ENCODE data around the gene CPED1.

Gene CPED1

DNA sequence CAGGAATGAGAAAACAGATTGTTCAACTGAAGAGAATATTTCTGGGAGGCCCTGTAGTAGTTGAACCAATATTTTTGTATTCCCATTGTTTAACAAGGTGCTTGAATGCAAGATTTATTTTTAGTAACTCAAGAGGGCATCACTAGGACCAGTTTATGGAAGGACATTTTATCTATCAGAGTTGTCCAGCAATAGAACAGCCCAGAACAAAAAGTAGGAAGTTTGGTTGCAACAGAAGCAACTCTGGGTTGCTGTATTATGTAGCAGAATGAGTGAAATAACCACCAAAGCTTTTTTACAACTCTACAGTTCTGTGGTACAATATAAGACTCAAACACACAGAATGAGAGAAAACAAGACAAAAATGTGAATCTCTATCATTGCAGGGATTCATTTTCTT lies 34.7 kb downstream of the CPED1 start:
- no peak for TF ChIP-seq CTCF (IDR thresholded peaks at IDR 0.05; ENCODE audit: low read depth, low read length)
- DNase-seq (ENCODE audit: low read depth in 2 of 2), result no peak

DNA sequence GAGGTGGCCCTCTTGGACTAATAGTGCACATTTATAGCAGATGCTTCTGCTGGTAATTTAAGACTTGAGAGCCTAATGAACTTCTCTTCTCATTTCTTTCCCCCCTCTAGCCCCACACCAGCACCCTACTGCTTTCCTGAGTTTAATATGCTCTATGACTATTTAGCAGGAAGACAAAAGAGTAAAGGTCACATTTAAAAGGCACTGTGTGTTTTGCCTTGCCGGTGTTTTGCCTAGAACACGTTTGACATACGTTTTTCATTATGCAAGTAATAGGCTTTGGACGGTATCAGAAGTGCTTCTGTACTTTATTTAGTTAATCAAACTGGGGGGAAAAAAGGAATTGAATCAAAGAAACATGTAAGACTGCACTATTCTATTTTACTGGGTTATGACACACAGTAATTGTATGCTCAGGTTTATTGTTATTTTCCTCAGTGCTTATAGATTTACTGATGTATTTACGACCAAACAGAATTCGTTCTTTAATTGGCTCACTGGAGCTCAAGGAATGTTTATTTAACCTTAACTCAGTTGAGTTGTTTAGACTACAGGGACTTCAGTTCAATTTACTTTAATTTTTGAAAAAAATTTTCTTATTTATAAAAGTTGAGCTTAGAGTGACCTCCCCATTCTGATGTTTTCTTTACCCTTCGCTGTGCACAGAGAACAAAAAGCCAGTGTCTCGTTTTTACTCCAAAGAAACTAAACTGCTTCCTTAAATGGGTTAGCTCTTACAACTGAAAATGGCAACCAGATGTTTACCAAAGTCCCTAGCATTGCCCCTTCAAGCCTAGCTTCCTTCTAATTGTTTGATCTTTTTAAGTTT lies 35.4 kb downstream of the CPED1 start:
- DNase-seq (ENCODE audit: low read depth in 2 of 2), result no peak
- no peak for TF ChIP-seq CTCF (IDR thresholded peaks at IDR 0.05; ENCODE audit: low read depth, low read length)
- H3K4me3 ChIP-seq (replicated peaks in 1 of 2; ENCODE audit: low read depth in 2 of 2, low read length in 2 of 2), result no peak overlapping the region

More for the DNA sequence above, 34.7 kb downstream of the CPED1 start:
- no peak overlapping the region for H3K4me3 ChIP-seq (replicated peaks in 1 of 2; ENCODE audit: low read depth in 2 of 2, low read length in 2 of 2)

DNA sequence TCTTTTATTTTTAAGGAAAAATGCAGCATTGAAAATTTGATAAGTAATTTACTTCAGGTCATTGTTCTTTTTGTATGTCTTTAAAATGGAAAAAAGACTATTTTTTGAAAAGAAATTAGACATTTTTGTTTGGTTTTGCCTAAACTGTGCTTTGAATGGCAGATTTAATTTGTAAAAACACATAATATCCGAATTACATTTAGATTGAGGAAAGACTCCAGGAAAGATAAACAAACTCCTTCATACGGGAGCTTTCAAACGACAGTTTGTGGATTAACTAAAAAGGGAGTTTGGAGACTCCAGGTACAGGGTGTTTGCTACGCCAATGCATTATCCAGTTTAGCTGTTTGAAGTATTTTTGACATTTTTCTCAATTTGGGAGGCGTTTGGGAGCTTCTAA lies 36.1 kb downstream of the CPED1 start:
- DNase-seq (ENCODE audit: low read depth in 2 of 2), result no peak
- H3K4me3 ChIP-seq (replicated peaks in 1 of 2; ENCODE audit: low read depth in 2 of 2, low read length in 2 of 2), result no peak overlapping the region
- no peak for TF ChIP-seq CTCF (IDR thresholded peaks at IDR 0.05; ENCODE audit: low read depth, low read length)

GRCh38 chr7:121026159-121026558 lies 37.6 kb downstream of the CPED1 start:
- no peak for DNase-seq (ENCODE audit: low read depth in 2 of 2)
- no peak for TF ChIP-seq CTCF (IDR thresholded peaks at IDR 0.05; ENCODE audit: low read depth, low read length)
- no peak overlapping the region for H3K4me3 ChIP-seq (replicated peaks in 1 of 2; ENCODE audit: low read depth in 2 of 2, low read length in 2 of 2)

- H3K4me3 ChIP-seq (replicated peaks in 1 of 2; ENCODE audit: low read depth in 2 of 2, low read length in 2 of 2), result no peak overlapping the region
- no peak for TF ChIP-seq CTCF (IDR thresholded peaks at IDR 0.05; ENCODE audit: low read depth, low read length)
- DNase-seq (ENCODE audit: low read depth in 2 of 2), result no peak
Observed at GRCh38 chr7:121026577-121027111, 38.1 kb downstream of the CPED1 start.

DNA sequence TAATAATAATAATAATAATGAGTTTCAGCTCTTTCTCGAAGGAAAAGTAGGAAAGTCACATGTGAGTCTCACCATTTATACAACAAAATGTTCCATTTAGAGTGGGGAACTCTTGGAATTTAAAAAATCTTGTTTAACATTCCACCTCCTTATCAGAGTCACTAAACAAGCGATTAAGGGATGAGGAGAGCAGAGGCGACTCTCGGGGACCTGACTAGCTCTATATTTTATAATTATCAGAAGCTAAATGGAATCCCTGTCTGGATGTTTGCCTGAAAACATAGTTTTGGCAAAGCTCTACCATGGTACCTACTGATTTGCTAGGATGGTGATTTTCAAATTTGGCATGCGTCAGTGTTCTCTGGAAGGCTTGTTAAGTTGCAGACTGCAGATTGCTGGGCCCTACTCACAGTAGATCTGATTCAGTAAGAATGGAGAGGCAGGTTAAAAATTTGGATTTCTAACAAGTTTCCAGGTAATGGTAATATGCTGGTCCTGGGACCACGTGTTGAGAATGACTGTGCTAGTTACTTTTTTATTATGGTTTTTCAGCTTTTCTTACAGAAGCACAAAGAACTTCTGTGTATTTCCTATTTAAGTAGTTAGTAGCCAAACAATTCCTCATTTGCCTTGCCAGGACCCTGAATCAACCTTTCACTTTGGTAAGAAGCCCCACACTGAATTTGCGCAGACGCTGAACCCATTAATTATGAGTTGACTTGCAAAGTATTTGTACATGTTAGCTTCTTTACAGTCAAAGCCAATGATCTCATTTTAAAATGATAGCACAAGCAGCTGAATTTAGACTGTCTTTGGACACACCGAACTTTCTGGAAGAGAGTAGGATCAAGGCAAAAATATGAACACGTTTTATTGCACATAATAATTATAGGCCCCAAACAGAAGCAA lies 39.5 kb downstream of the CPED1 start:
- DNase-seq (ENCODE audit: low read depth in 2 of 2), result peak in 1 of 2 donors; percentile 14
- H3K4me3 ChIP-seq (replicated peaks in 1 of 2; ENCODE audit: low read depth in 2 of 2, low read length in 2 of 2), result no peak overlapping the region

More for the DNA sequence above, 39.5 kb downstream of the CPED1 start:
- TF ChIP-seq CTCF (IDR thresholded peaks at IDR 0.05; ENCODE audit: low read depth, low read length), result no peak
